GM20000 (cell line): Measurements from ENCODE around the gene CREB3L1.
"Not testable (repeated sequence)": the region's sequence is repeated elsewhere in the genome, so short reads cannot be mapped to it uniquely, and the experiment has no call there.

Experiments
- DNase-seq: peaks from one replicate; pipeline ENCODE4 v3.0.0; 2012; ENCODE audit warnings: low spot score
- CTCF ChIP-seq: IDR thresholded peaks from 2 replicates; pipeline ENCODE4 v1.5.1; 2012; ENCODE audit warnings: mild to moderate bottlenecking, control low read depth; ENCODE audit errors: extremely low read depth, missing control alignments

Gene CREB3L1

DNA sequence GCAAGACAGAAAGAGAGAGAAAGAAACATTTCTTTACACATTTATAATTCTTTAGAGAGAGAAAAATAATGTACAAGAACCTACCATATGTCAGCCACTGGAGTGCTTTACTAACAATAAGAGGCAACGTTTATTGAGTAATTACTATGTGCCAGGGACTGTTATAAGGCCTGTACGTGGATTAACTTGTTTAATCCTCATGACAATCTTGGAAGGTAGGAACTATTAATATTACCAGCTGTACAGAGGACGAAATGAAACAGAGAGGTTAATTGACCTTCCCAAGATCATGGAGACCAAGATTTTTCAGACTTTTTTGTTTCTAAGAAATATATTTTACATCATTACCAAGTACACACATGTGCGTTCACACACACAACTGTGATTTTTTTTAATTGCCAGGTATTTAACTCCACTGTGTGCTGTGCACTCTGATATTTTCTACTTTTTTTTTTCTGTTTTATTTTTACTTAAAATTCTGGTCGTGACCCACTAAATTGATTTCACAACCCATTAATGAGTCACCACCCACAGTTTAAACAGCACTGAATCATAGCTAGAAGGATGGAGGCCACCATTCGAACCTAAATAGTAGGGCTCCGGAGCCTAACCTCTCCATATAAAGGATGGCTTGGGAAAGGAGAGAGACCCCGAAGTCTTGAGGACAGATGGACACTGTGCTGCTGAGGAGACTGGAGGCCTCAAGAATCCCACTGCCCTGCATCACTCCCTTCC, 21.4 kb downstream of the CREB3L1 start:
- TF ChIP-seq CTCF = no peak
- no peak for DNase-seq

- no peak for DNase-seq
- TF ChIP-seq CTCF = no peak
Measured at GRCh38 chr11:46299451-46299961, 22.0 kb downstream of the CREB3L1 start.

DNA sequence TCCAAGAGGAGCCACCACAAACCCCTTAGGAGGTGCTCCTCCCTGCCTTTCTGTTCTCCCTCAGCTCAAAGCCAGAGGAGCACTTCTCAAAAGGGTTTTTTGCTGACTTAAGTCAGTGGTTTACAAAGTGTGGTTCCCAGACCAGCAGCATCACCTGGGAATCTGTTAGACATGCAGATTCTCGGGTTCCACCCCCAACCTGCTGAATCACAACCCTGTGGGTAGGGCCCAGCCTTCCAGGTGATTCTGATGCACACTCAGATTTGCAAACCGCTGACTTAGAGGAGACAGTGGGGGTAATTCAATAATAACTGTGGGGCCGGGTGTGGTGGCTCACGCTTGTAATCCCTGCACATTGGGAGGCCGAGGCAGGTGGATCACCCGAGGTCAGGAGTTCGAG, 22.8 kb downstream of the CREB3L1 start:
- no peak for TF ChIP-seq CTCF

DNA sequence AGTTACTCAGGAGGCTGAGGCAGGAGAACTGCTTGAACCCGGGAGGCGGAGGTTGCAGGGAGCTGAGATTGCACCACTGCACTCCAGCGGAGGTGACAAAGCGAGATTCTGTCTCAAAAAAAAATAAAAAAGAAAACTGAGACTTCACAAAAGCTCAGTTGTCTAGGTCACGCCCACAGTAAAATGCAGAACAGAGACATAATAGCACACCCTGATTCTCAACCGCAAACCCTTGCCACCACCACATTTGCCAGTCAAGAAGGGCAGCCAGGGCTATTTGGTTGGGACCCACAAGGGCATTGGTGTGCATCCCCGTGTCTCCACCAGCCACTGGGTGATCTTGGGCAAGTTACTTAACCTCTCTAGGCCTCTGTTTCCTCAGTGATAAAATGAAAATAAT, 25.4 kb downstream of the CREB3L1 start:
- no peak for TF ChIP-seq CTCF
- peak; percentile 81 for DNase-seq

More for the DNA sequence above, 22.8 kb downstream of the CREB3L1 start:
- no peak for DNase-seq

- not testable (repeated sequence) for DNase-seq
Measured at GRCh38 chr11:46304036-46304435, 26.6 kb downstream of the CREB3L1 start.

DNA sequence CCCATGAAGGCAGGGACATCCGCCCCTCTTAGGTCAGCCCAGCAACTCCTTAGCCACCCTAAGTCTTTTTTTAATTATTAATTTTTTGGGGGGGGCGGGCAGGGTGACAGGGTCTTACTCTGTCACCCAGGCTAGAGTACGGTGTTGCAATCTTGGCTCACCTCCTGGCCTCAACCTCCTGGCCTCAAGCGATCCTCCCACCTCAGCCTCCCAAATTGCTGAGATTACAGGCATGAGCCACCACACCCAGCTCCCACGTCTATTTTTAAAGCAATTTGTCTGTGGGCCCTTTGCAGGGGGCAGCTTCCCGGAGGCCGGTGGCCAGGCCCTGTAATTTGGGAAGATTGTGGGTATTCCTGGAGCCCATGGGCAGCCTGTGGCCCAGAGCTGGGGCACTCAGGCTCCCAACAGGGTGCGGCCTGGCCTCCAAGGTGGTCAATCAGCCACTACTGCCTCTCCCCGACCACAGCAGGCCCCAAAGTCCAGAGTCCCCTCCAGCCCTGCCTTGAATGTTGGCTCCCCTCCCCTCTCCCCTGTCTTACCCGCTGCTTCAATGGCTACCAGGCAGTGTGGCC, 27.2 kb downstream of the CREB3L1 start:
- no peak for DNase-seq
- TF ChIP-seq CTCF = no peak

DNA sequence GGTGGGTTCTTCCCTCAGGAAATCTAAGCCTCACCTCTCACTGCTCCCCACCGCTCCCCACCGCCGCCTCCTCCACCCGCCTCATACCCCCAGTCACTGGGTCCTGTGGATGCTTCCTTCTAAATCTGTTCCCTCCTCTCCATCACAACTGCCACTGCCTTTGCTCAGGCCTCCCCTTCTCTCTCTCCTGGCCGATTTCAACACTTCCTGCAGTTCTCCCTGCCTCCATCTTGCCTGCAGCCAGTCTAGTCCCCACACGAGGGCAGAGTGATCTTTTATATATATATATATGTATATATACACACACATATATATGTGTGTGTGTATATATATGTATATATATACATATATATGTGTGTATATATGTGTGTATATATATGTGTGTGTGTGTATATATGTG, 27.8 kb downstream of the CREB3L1 start:
- no peak for DNase-seq

More for the DNA sequence above, 27.8 kb downstream of the CREB3L1 start:
- TF ChIP-seq CTCF = no peak
